Measurements from ENCODE around the gene ADAR.

ADAR gene

GRCh38 chr1:154557248-154557938 lies 50.6 kb downstream of the ADAR start:
- DNase-seq = no peak

DNA sequence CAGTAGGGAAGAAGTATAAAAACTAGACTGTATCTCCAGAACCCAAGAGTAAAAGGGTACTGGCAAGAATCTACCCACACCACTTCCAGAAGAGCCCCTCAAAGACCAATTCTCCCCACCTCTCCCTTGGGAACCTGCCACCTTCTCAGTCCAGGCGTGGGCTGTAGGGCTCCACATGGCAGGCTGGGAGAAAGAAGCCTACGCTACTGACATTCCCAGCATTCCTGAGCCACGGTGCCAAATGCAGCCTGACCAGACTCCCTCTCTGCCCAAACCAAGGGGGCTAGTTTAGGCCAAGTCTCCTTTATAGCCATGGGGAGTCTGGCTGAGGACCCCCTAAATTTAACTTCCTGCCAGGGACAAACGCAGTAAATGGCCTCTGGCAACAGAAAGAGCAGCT lies 51.6 kb downstream of the ADAR start:
- no peak for DNase-seq

GRCh38 chr1:154553056-154554030 lies 54.6 kb downstream of the ADAR start:
- no peak for DNase-seq

- no peak for DNase-seq
Observed at GRCh38 chr1:154552036-154552435, 56.0 kb downstream of the ADAR start.

DNA sequence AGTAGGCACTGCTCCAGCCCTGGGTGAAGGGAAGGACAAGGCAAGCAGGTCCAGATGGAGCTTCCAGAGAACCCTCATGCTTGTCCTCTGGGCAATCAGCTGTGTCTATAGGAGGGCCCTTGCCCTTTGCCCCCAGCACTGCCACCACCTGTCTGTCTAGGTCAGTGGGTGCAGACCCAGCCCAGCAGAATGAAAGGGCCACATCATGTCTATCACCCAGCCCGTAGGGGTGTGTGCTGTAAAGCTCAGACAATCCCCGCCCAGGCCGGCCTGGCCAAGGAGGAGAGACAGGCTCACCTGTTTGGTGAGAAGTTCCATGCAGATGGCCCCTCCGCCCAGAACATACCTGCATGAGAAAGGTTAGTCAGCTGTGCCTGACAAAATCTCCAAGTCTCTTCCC lies 56.5 kb downstream of the ADAR start:
- no peak for DNase-seq

GRCh38 chr1:154550657-154551056 lies 57.3 kb downstream of the ADAR start:
- DNase-seq = no peak

- no peak for DNase-seq
Observed at GRCh38 chr1:154550070-154550469, 57.9 kb downstream of the ADAR start.

- no peak for DNase-seq
Observed at GRCh38 chr1:154549202-154549770, 58.7 kb downstream of the ADAR start.

GRCh38 chr1:154548028-154548427 lies 60.0 kb downstream of the ADAR start:
- DNase-seq = no peak

GRCh38 chr1:154547105-154547732 lies 60.8 kb downstream of the ADAR start:
- no peak for DNase-seq

GRCh38 chr1:154546264-154547063 lies 61.5 kb downstream of the ADAR start:
- DNase-seq = peak; percentile 30

DNA sequence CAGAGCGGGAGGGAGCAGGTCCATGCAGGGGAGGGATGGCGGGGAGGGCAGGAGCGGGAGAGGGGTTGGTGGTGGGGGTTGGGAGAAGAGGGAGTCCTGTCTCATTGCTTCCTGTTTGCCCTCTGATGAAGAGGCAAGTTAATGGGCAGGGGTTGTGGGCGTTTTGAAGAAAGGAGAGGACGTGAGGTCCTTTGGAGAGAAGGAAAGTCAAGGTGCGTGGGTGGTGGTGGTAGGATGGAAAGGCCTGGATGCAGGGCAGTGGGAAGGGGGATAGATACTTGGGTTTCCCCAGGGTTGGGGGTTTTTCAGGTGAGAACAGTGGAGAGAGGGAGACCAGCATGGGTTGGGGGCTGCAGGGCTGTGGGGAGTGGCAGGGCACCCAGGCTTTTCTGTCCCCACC lies 66.8 kb downstream of the ADAR start:
- DNase-seq = no peak

DNA sequence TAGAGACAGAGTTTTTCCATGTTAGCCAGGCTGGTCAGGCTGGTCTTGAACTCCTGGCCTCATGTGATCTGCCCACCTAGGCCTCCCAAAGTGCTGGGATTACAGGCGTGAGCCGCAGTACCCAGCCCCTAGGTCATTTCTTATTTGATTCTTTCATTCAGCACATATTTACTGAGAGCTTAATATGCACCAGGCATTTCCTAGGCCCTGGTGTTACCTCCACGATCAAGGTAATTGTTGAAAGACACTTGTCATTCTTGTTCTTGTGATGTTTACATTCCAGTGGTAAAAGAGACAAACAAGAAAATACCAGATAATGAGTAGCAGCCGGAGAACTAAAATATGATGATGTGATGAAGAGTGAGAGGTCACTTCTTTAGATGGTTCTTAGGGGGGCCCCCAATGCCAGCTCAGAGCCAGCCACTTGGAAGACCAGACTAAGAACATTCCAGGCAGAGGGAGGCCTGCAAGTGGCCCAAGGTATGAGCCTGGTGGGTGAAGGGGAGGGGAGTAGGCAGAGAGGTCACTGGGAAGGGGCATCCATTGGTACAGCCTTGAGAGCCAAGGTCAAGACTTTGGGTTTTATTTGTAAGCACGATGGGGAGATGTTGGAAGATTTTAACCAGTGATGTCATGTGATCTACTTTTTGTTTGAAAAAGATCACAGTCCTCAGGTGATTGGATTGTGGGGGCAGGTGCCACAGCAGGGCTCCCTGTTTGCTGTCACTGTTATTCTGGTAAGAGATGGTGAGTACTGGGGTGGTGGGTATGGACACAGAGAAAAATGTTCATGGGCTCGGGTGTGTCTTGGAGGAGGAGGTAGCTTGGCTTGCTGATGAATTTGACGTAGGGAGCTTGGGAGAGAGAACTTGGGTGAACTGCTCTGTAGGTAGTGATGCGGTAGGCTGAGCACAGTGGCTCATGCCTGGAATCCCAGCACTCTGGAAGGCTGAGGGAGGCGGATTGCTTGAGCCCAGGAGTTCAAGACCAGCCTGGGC lies 68.2 kb downstream of the ADAR start:
- no peak for DNase-seq

DNA sequence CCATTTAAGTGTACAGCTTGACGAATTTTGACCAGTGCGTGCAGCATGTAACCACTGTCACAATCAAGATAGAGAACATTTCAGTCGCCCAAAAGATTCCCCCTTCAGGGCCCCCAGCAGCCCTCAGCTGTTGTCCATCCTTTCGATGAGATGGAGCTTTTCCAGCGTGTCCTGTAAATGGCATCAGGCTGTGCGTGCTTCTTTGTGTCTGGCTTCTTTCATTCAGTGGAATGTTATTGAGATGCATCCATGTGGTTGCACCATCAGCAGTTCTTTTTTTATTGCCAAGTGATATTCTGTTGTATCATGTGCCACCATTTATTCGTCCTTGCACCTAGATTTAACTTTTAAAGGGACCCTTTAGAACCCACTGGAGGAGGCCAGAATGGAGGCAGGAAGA lies 71.4 kb downstream of the ADAR start:
- DNase-seq = no peak

DNA sequence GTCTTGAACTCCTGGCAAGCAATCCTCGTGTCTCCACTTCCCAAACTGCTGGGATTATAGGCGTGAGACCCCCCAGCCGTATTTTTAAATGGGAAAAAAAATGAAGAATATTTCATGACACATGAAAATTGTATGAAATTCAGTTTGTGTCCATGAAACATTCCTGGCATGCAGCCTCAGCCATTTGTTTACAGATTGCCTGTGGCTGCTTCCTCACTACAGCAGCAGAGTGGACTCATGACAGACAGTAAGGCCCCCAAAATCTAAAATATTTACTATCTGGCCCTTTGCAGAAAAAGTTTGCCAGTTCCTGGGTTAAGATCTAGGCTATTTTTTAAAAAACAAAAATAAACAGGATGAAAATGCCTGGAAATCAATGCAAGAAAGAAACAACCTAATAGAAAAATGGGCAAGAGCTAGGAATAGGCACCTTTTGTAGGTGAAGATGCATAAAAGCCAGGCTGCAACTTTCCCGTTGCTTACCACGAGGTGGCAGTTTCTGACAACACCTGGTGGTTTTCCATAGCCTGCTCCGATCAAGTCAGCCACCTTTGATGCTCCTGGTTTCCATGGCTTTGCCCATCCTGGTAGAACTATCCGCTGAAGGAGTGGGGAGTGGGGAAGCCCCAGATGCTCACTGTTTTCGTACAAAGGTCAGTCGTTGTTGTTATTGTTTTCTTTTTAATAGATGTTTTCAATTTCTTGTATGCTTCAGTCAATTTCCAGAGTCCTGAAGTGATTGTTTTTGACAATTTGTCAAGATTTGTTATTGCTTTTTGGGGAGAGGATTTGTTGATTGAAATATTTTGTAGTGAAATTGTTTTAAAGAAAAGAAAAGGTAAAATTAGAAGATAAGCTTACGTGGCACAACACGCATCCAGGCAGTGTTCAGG lies 73.8 kb downstream of the ADAR start:
- no peak for DNase-seq
